Prostate gland (tissue), 2 donors: ENCODE measurements around the gene PRKAG2. TPM values are rescaled to one million over a fixed set of nuclear protein-coding genes. Genes with fewer than 3 reads are reported as not detected.

Source experiments
- DNase-seq: peaks from one replicate; pipeline ENCODE4 v3.0.0-alpha.2; 2019; ENCODE audit warnings: low spot score
- H3K27ac ChIP-seq, 2 donors: fragments of 200-600 bp; sonication (generic); 2 replicates each; pipeline ENCODE4 v1.5.1; 2017 to 2019
- H3K27me3 ChIP-seq: fragments of 200-600 bp; sonication (generic); replicated peaks from 2 replicates; pipeline ENCODE4 v1.5.1; 2019; ENCODE audit not compliant: insufficient read depth
- H3K36me3 ChIP-seq, 2 donors: fragments of 200-600 bp; sonication (generic); 1 replicate in 1 of 2; 2 replicates in 1 of 2; pipeline versions ENCODE4 v1.5.1 to v1.8.1; 2017 to 2019
- H3K4me1 ChIP-seq: fragments of 200-600 bp; sonication (generic); replicated peaks from 2 replicates; pipeline ENCODE4 v1.5.1; 2019
- H3K4me3 ChIP-seq, 2 donors: fragments of 200-600 bp; sonication (generic); 2 replicates each; pipeline ENCODE4 v1.5.1; 2017 to 2019
- H3K9me3 ChIP-seq: fragments of 200-600 bp; sonication (generic); 2 replicates; pipeline ENCODE4 v1.5.1; 2017
- POLR2A ChIP-seq: fragments of 450-650 bp; IDR thresholded peaks from one replicate; pipeline ENCODE4 v1.6.1; 2016; ENCODE audit warnings: antibody characterized with exemption, mild to moderate bottlenecking
- POLR2AphosphoS5 ChIP-seq: sonication (generic); formaldehyde crosslinking; IDR thresholded peaks from one replicate; pipeline ENCODE4 v1.6.1; 2017; ENCODE audit warnings: antibody characterized with exemption
- WGBS: methylation state at CpG from one replicate; pipeline ENCODE4 v1.1.5; 2018; 5-methylcytosine and 5-hydroxymethylcytosine counted together
- intact Hi-C: fragments of 100-400 bp; cut with DNase I; formaldehyde crosslinking; loops from one replicate; pipeline ENCODE4 v1.14.2; 2022
- total RNA-seq, 2 donors: library from RNA; depleted of rRNA; stranded (reverse); fragments of >200 nt; gene quantifications; one replicate each; pipeline ENCODE4 v1.1.0, GENCODE V29; 2016
- TF ChIP-seq, protein P1 (sequence below), 4 experiments: fragments of 200-600 bp in 2 of 4; fragments of 450-650 bp in 2 of 4; sonication (generic) in 2 of 4; IDR thresholded peaks; 1 replicate in 3 of 4; 2 replicates in 1 of 4; pipeline ENCODE4 v1.5.1; 2016 to 2019; ENCODE audit warnings: antibody characterized with exemption in 4 of 4, mild to moderate bottlenecking in 2 of 4, moderate library complexity in 2 of 4

Gene PRKAG2
- total RNA-seq, 2 donors from 2014 or later, result 31.6 to 38.1 TPM

DNA sequence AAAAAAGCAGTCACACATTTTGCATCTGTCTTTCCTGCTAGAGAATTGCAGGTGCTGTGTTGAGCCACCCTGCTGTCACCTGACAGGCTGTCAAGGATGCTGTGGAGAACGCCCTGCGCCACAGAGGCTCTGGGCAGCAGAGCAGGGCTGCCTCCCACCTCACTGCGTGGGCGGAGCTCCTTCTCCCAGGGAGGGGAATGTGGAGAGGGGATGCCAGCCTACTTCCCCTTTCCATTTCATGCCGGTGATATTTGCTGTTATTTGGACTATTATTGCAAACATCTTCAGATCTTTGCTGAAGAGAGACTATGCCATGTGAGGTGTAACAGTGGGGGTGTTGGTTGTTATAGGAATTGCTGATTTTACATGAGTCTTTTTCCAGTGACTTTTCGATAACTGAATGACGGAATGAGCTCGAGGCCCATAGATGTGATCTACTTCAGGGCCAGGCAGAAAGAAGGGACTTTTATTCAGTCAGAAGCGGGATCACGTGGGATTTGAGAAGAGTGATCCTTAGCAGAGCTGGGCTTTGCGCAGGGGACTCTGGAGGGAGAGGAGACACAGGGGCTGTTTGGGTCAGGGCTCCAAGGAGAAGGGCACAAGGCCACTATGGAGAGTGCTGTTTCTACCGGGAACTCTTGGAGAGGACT lies 13.6 kb upstream of the PRKAG2 start:
- no peak for DNase-seq
- 72% methylated on average over 12 of the region's 12 CpGs for WGBS
- no peak for TF ChIP-seq POLR2A
- no peak for TF ChIP-seq POLR2AphosphoS5
- TF ChIP-seq, protein P1, sequence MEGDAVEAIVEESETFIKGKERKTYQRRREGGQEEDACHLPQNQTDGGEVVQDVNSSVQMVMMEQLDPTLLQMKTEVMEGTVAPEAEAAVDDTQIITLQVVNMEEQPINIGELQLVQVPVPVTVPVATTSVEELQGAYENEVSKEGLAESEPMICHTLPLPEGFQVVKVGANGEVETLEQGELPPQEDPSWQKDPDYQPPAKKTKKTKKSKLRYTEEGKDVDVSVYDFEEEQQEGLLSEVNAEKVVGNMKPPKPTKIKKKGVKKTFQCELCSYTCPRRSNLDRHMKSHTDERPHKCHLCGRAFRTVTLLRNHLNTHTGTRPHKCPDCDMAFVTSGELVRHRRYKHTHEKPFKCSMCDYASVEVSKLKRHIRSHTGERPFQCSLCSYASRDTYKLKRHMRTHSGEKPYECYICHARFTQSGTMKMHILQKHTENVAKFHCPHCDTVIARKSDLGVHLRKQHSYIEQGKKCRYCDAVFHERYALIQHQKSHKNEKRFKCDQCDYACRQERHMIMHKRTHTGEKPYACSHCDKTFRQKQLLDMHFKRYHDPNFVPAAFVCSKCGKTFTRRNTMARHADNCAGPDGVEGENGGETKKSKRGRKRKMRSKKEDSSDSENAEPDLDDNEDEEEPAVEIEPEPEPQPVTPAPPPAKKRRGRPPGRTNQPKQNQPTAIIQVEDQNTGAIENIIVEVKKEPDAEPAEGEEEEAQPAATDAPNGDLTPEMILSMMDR (IDR thresholded peaks at IDR 0.05), result no peak
- H3K27me3 ChIP-seq, result no peaks in the 10 kb centered on the region
- intact Hi-C loops, result no loop called here
- no peaks in the 10 kb centered on the region for H3K36me3 ChIP-seq
- no peaks in the 10 kb centered on the region for H3K4me1 ChIP-seq
- no peak overlapping the region for H3K27ac ChIP-seq
- no peak overlapping the region for H3K4me3 ChIP-seq
- no peaks in the 10 kb centered on the region for H3K9me3 ChIP-seq

DNA sequence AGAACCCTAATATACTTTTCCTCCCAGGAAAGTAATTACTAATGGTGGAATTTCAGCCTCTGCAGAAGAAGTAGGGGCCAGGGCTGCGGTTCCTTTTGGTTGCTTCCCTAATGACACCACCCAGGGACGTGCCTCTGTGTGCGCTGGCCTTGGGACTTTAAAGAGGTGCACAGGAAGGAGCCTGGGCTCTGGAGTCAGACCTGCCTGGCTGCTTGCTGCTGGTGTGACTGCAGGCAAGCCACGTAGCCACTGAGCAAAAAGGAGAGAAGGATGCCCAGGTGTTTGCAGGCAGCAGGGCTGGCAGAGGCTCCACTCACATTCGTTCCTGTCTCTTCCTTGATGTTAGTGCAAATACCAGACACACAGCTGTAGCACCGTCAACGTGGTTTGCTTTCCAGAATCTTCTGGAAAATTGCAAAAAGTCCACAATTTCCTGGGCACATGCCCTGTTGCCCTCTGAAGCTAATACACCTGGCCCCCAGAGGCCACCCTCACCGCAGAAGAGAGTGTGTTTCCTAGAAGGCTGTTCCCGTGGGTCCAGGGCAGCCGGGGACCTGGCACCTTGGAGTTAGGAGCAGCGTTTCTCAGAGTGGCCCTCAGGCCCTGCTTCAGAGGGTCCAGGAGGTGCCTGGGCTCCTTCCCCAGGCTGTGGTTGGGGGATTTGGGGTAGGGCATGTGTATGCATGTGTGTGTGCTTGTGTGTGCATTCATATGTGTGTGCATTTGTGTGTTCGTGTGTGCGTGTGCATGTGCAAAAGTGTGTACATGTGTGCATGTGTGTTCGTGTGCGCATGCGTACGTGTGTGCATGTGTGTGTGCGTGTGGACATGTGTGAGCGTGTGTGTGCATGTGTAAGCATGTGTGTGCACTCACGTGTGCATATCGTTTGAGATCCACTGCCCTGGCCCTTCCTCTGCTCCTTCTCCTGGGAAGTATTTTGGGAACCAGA lies 12.8 kb upstream of the PRKAG2 start:
- Histone ChIP-seq H3K4me1 (no peaks in the 10 kb centered on the region), H3K27me3 (no peaks in the 10 kb centered on the region), H3K4me3 (no peak overlapping the region), H3K27ac (no peak overlapping the region), H3K36me3 (no peaks in the 10 kb centered on the region), H3K9me3 (no peaks in the 10 kb centered on the region)
- intact Hi-C loops, result no loop called here
- no peak for DNase-seq
- 80% methylated on average over 21 of the region's 21 CpGs for WGBS
- TF ChIP-seq POLR2A, result no peak
- TF ChIP-seq, protein P1 (IDR thresholded peaks at IDR 0.05), result no peak
- no peak for TF ChIP-seq POLR2AphosphoS5

DNA sequence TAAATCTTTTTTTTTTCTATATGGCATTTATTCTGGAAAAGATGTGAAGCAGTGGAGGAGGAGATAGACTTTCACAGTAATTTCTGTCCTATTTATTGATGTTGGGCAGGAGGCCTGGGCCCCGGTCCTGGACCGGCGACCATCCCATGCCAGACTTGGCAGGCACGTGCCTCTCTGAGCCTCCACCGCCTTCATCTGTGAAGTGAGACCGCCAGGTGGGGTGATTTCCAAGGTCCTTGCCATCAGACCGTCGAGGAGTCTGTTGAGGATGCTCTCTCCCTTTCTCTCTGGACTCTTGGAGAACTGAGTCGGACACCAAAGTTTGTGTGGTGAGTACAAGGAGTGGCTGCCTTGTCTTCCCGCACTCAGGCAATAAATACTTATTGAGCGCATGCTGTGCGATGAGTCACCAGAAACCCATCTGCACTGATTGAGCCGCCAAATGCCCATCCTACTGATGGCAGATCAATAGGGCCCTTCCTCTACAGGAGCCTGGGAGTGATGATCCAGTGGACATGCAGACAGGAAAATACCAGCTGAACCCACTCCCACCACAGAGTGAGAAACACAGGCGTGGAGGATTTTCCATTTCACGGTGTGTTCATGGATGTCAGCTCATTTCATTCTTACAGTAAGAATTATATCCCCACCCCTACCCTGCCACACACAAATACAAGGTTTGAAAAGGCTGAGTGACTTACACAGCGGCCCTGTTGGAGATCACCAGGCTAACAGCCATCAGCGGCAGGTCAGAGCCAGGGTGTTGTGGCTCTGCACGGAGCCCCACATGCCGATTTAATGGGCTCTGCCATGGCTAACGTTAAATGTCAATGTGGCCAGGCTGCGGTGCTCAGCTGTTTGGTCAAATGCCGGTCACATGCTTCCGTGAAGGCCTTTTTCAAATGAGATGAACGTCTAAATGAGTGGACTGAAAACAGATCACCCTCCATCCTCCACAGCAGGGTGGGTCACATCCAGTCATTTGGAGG lies 11.5 kb upstream of the PRKAG2 start:
- Histone ChIP-seq H3K9me3 (no peaks in the 10 kb centered on the region), H3K4me1 (no peaks in the 10 kb centered on the region), H3K36me3 (no peaks in the 10 kb centered on the region), H3K4me3 (no peak overlapping the region), H3K27me3 (no peaks in the 10 kb centered on the region), H3K27ac (no peak overlapping the region)
- intact Hi-C loops, result no loop called here
- TF ChIP-seq POLR2A, result no peak
- no peak for TF ChIP-seq POLR2AphosphoS5
- 81% methylated on average over 24 of the region's 24 CpGs for WGBS
- DNase-seq, result no peak

DNA sequence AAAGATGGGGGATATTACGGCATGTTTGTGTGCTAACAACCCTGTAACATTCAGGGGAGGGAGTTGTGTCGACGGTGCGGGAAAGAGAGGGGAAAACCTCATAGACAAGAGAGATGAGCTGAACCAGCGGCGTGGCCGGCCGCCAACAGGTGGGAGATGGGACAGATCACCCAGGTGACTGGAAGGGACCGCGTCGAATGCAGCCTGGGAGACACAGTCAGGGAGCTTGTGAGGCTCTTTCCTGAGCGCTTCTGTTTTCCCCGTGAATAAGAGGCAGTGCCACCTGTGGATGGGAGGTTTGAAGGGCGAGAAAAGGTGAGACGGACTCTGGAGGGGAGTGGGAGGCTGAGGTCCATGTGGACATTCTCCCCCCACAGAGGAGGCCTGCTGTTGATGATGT lies 9.9 kb upstream of the PRKAG2 start:
- no peaks in the 10 kb centered on the region for H3K27me3 ChIP-seq
- no peaks in the 10 kb centered on the region for H3K36me3 ChIP-seq
- TF ChIP-seq POLR2A, result no peak
- no peak for TF ChIP-seq POLR2AphosphoS5
- TF ChIP-seq, protein P1 (IDR thresholded peaks at IDR 0.05), result no peak
- no peak overlapping the region for H3K27ac ChIP-seq
- 78% methylated on average over 15 of the region's 15 CpGs for WGBS
- H3K4me3 ChIP-seq, result no peak overlapping the region
- H3K9me3 ChIP-seq, result no peaks in the 10 kb centered on the region
- H3K4me1 ChIP-seq, result no peaks in the 10 kb centered on the region
- DNase-seq, result no peak
- intact Hi-C loops, result no loop called here

DNA sequence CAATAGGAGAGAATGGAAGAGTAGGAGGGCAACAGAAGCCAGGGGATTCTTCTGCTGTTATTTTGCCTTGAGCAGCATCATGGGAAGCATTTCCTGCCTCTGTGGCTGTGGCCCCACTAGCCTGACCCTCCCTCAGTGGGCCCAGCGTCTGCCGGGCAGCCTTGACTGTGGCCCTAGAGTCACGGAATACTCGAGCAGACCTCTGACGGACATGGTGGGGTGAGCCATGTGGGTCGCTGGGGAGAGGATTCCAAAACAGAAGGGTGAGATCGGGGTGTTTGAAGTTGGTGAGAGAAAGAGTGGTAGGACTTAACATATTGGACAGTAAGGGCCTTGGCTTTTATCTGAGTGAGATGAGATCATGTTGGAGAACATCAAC lies 8.3 kb upstream of the PRKAG2 start:
- Histone ChIP-seq H3K9me3 (no peaks in the 10 kb centered on the region), H3K36me3 (no peaks in the 10 kb centered on the region), H3K27me3 (no peaks in the 10 kb centered on the region), H3K27ac (no peak overlapping the region), H3K4me1 (no peaks in the 10 kb centered on the region), H3K4me3 (no peak overlapping the region)
- no peak for DNase-seq
- WGBS, result over 99% methylated on average over 7 of the region's 7 CpGs
- intact Hi-C loops, result no loop called here
- TF ChIP-seq, protein P1 (IDR thresholded peaks at IDR 0.05), result no peak
- TF ChIP-seq POLR2AphosphoS5, result no peak
- TF ChIP-seq POLR2A, result no peak
